ENCODE measurements around the gene NSD1.
"Not testable (repeated sequence)": the region's sequence is repeated elsewhere in the genome, so short reads cannot be mapped to it uniquely, and the experiment has no call there.

NSD1 gene

GRCh38 chr5:177300236-177300880 is 166.8 kb downstream of the NSD1 start:
- Mint-ChIP-seq H3K27ac (peak overlapping the region; percentile 96), H3K4me3 (peak overlapping the region; percentile 66), H3K9me3 (no peaks in the 10 kb centered on the region), H3K4me1 (peaks cover 85% of the 10 kb centered on the region), H3K36me3 (peaks cover 63% of the 10 kb centered on the region), H3K27me3 (no peaks in the 10 kb centered on the region)
- CTCF ChIA-PET: interaction anchor here (0.6 to 4.6 kb wide), 5 partner anchors 9 to 758 kb away, joined by 3 to 27 read pairs (median 3); no protein-coding TSS in a partner anchor
- peak; percentile 80 for DNase-seq

- peaks cover 85% of the 10 kb centered on the region for H3K4me1 Mint-ChIP-seq
- peak overlapping the region; percentile 66 for H3K4me3 Mint-ChIP-seq
- H3K27me3 Mint-ChIP-seq: no peaks in the 10 kb centered on the region
- no peak for DNase-seq
- H3K9me3 Mint-ChIP-seq: no peaks in the 10 kb centered on the region
- peak overlapping the region; percentile 96 for H3K27ac Mint-ChIP-seq
- H3K36me3 Mint-ChIP-seq: peaks cover 61% of the 10 kb centered on the region
- CTCF ChIA-PET: interaction anchor here (0.6 to 4.6 kb wide), 5 partner anchors 9 to 757 kb away, joined by 3 to 27 read pairs (median 3); no protein-coding TSS in a partner anchor
Measured at GRCh38 chr5:177300951-177301350, 167.4 kb downstream of the NSD1 start.

- Mint-ChIP-seq H3K36me3 (peaks cover 61% of the 10 kb centered on the region), H3K27me3 (no peaks in the 10 kb centered on the region), H3K9me3 (no peaks in the 10 kb centered on the region), H3K4me1 (peaks cover 85% of the 10 kb centered on the region), H3K4me3 (peak overlapping the region; percentile 89), H3K27ac (peak overlapping the region; percentile 96)
- no peak for DNase-seq
- CTCF ChIA-PET: interaction anchor here (1.0 to 4.6 kb wide), 4 partner anchors 8 to 188 kb away, joined by 3 to 27 read pairs (median 10); no protein-coding TSS in a partner anchor
Measured at GRCh38 chr5:177301503-177302165, 168.1 kb downstream of the NSD1 start.

GRCh38 chr5:177302354-177303110 is 169.0 kb downstream of the NSD1 start:
- peak overlapping the region; percentile 81 for H3K27ac Mint-ChIP-seq
- peaks cover 61% of the 10 kb centered on the region for H3K36me3 Mint-ChIP-seq
- CTCF ChIA-PET: interaction anchor here (1.0 to 4.6 kb wide), 4 partner anchors 7 to 189 kb away, joined by 3 to 27 read pairs (median 11); no protein-coding TSS in a partner anchor

GRCh38 chr5:177303121-177303924 is 169.8 kb downstream of the NSD1 start, which contains the start of the genes PRELID1 and RAB24:
Gene PRELID1, plus strand, starts transcription at chr5:177303799. Its CDS starts 187 bp downstream, at chr5:177303986.
Gene RAB24, minus strand, starts transcription at chr5:177303719. Its CDS starts 431 bp downstream, at chr5:177303288.
- Mint-ChIP-seq H3K36me3 (peaks cover 56% of the 10 kb centered on the region), H3K4me1 (peaks cover 78% of the 10 kb centered on the region), H3K4me3 (peak within 1 kb of the TSS; percentile 89), H3K9me3 (no peaks in the 10 kb centered on the region), H3K27ac (peak within 1 kb of the TSS; percentile 90), H3K27me3 (no peaks in the 10 kb centered on the region)
- DNase-seq: peak; percentile 91
- CTCF ChIA-PET: interaction anchor here (0.9 to 1.4 kb wide), 2 partner anchors 9 to 152 kb away, joined by 3 to 4 read pairs; no protein-coding TSS in a partner anchor

More at GRCh38 chr5:177302354-177303110, 169.0 kb downstream of the NSD1 start:
- Mint-ChIP-seq H3K4me3 (peak overlapping the region; percentile 89), H3K27me3 (no peaks in the 10 kb centered on the region), H3K9me3 (no peaks in the 10 kb centered on the region), H3K4me1 (peaks cover 84% of the 10 kb centered on the region)
- DNase-seq: no peak

GRCh38 chr5:177303925-177304391 is 170.4 kb downstream of the NSD1 start:
- H3K4me1 Mint-ChIP-seq: peaks cover 78% of the 10 kb centered on the region
- H3K27ac Mint-ChIP-seq: peak overlapping the region; percentile 90
- CTCF ChIA-PET: interaction anchor here (0.9 to 1.4 kb wide), 3 partner anchors 8 to 192 kb away, joined by 3 to 4 read pairs (median 4); no protein-coding TSS in a partner anchor
- H3K4me3 Mint-ChIP-seq: peak overlapping the region; percentile 89
- H3K9me3 Mint-ChIP-seq: no peaks in the 10 kb centered on the region
- peak; percentile 50 for DNase-seq
- H3K36me3 Mint-ChIP-seq: peaks cover 57% of the 10 kb centered on the region
- H3K27me3 Mint-ChIP-seq: no peaks in the 10 kb centered on the region

- peak overlapping the region; percentile 89 for H3K4me3 Mint-ChIP-seq
- H3K36me3 Mint-ChIP-seq: peaks cover 58% of the 10 kb centered on the region
- CTCF ChIA-PET: interaction anchor here (1.3 kb wide), 1 partner anchor 192 kb away, joined by 4 read pairs; no protein-coding TSS in a partner anchor
- peaks cover 78% of the 10 kb centered on the region for H3K4me1 Mint-ChIP-seq
- H3K27ac Mint-ChIP-seq: peak overlapping the region; percentile 90
- H3K27me3 Mint-ChIP-seq: no peaks in the 10 kb centered on the region
- H3K9me3 Mint-ChIP-seq: no peaks in the 10 kb centered on the region
- DNase-seq: peak; percentile 50
Measured at GRCh38 chr5:177304392-177305119, 171.0 kb downstream of the NSD1 start.

GRCh38 chr5:177306103-177306640 is 172.6 kb downstream of the NSD1 start:
- H3K27me3 Mint-ChIP-seq, CTCF ChIA-PET, H3K9me3 Mint-ChIP-seq, DNase-seq: not testable (repeated sequence)
- Mint-ChIP-seq H3K4me1 (peaks cover 77% of the 10 kb centered on the region), H3K4me3 (peak overlapping the region; percentile 26), H3K27ac (peak overlapping the region; percentile 76), H3K36me3 (peaks cover 59% of the 10 kb centered on the region)

- no peaks in the 10 kb centered on the region for H3K27me3 Mint-ChIP-seq
- no peak for DNase-seq
- peak overlapping the region; percentile 56 for H3K27ac Mint-ChIP-seq
- peaks cover 55% of the 10 kb centered on the region for H3K36me3 Mint-ChIP-seq
- CTCF ChIA-PET: interaction anchor here (0.9 to 7.9 kb wide), 2 partner anchors 84 to 194 kb away, joined by 4 to 75 read pairs; no protein-coding TSS in a partner anchor
- peaks cover 70% of the 10 kb centered on the region for H3K4me1 Mint-ChIP-seq
- H3K4me3 Mint-ChIP-seq: no peak overlapping the region
- no peaks in the 10 kb centered on the region for H3K9me3 Mint-ChIP-seq
Measured at GRCh38 chr5:177306674-177307543, 173.3 kb downstream of the NSD1 start.

GRCh38 chr5:177307544-177308363 is 174.2 kb downstream of the NSD1 start:
- H3K4me3 Mint-ChIP-seq: no peak overlapping the region
- H3K36me3 Mint-ChIP-seq: peaks cover 50% of the 10 kb centered on the region
- H3K9me3 Mint-ChIP-seq: no peaks in the 10 kb centered on the region
- H3K27me3 Mint-ChIP-seq: no peaks in the 10 kb centered on the region
- CTCF ChIA-PET: interaction anchor here (0.9 to 7.9 kb wide), 8 partner anchors 7 to 194 kb away, joined by 3 to 75 read pairs (median 16); no protein-coding TSS in a partner anchor
- no peak for DNase-seq
- no peak overlapping the region for H3K27ac Mint-ChIP-seq
- peaks cover 64% of the 10 kb centered on the region for H3K4me1 Mint-ChIP-seq

GRCh38 chr5:177308740-177309139 is 175.2 kb downstream of the NSD1 start:
- Mint-ChIP-seq H3K36me3 (peaks cover 50% of the 10 kb centered on the region), H3K4me3 (no peak overlapping the region), H3K4me1 (peaks cover 71% of the 10 kb centered on the region), H3K27ac (peak overlapping the region; percentile 60), H3K27me3 (no peaks in the 10 kb centered on the region), H3K9me3 (no peaks in the 10 kb centered on the region)
- DNase-seq: no peak
- CTCF ChIA-PET: interaction anchor here (0.9 to 7.9 kb wide), 20 partner anchors 8 to 648 kb away, joined by 3 to 75 read pairs (median 10); no protein-coding TSS in a partner anchor
